NCI-H2081 (cell line): ENCODE results near the gene IRGQ.
"Not testable (repeated sequence)": the region's sequence is repeated elsewhere in the genome, so short reads cannot be mapped to it uniquely, and the experiment has no call there.

Experiments
- DNase-seq, 2 experiments: peaks; one replicate each; lab custom pipeline; 2025; lab: John Stamatoyannopoulos, UW

The IRGQ gene, protein sequence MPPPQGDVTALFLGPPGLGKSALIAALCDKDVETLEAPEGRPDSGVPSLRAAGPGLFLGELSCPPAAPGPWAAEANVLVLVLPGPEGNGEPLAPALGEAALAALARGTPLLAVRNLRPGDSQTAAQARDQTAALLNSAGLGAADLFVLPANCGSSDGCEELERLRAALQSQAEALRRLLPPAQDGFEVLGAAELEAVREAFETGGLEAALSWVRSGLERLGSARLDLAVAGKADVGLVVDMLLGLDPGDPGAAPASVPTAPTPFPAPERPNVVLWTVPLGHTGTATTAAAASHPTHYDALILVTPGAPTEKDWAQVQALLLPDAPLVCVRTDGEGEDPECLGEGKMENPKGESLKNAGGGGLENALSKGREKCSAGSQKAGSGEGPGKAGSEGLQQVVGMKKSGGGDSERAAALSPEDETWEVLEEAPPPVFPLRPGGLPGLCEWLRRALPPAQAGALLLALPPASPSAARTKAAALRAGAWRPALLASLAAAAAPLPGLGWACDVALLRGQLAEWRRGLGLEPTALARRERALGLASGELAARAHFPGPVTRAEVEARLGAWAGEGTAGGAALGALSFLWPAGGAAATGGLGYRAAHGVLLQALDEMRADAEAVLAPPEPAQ

DNA sequence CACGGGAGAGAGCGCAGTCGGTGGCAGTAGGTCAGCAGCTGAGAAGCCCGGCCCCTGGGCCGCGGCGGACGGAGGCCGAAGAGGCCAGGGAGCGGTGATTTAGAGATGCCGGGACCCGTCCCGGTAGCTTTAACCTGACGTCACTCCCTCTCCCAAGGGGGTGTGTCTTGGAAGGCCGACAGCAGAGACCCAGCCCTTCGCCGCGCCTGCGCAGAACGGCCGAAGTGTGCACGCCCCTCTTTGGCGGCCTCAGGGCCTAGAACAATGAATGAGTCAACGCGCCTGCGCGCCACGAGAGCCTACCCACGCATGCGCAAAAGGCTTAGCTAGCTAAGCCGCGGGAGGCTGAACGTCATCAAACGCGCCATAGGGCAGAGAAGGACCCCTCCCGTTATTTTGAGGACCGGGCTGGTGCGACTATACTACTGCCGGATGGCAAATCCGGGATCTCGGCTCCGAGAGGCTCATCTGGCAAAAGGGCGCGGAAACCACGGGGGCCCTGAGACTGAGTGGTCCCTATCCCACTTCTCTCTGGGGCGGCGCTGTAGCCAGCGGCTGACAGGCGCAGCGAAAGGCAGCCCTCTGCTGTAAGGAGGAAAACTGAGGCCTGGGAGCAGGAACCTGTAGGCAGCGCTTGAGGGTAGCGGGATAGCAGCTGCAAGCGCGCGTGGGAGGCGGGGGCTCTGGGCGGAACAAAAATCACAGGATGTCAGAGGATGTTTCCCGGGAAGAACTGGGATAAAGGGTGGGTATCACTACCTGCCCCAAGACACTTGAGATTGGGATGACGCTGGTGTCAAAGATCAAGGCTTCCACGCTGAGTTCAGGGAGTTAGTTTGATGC, at the start of gene IRGQ, which contains the start of gene ZNF576:
TSS of gene IRGQ (minus strand) at position 136 of the 843 bp plus-strand sequence. CDS start 796 bp downstream, outside the sequence.
TSS of gene ZNF576 (plus strand) at position 597 of the 843 bp plus-strand sequence. CDS start 514 bp downstream, outside the sequence.
- peak; percentile 98 to 99 for DNase-seq

DNA sequence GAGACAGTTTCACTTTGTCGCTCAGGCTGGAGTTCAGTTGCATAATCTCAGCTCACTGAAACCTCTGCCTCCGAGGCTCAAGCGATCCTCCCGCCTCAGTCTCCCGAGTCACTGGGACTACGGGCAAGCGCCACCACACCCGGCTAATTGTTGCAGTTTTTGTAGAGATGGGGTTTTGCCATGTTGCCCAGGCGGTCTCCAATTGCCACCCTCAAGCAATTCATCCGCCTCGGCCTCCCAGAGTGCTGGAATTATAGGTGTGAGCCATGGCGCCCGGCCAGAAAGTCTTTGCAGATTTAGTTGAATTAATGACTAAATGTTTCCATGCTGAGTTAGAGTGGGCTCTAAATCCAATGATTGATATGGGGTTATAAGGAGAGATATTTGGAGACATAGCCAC, 48.2 kb upstream of the IRGQ start:
- peak in 1 of 2 experiments; percentile 16 for DNase-seq

DNA sequence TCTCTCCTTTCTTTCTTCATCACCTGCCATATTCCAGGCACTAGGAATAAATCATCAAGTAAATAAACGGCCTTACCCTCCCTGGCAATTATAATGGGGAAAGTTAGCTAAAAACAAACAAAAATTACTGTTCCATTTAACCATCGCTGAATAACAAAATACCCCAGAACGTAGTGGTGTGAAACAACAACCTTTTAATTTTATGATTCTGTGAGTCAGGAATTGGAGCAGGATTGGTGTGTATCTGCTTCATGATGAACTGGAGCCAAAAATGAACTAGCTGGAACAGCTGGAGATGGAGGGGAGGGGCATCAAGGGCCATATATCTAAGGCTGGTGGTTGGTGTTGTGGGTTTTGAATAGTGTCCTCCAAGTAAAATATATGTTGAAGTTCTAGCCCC, 47.4 kb upstream of the IRGQ start:
- peak in 1 of 2 experiments; percentile 67 for DNase-seq

DNA sequence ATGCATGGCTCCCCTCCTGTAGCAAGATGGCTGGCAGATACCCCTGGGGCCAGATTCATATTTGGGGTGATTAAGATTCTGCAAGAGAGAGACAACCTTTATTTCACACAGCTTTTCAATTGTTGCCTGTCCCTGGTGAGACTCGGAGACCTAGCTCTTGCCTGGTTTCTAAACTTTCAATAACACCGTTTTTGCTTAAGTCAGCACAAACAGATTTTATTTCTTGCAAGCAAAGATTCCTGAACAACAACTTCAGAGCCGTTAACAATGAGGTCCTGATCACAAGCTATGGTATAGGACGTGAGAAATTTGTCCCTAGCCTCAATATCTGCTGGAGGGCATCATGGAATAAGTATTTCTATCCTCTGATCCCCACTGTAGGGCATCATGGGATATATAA, 46.6 kb upstream of the IRGQ start:
- DNase-seq, result no peak

DNA sequence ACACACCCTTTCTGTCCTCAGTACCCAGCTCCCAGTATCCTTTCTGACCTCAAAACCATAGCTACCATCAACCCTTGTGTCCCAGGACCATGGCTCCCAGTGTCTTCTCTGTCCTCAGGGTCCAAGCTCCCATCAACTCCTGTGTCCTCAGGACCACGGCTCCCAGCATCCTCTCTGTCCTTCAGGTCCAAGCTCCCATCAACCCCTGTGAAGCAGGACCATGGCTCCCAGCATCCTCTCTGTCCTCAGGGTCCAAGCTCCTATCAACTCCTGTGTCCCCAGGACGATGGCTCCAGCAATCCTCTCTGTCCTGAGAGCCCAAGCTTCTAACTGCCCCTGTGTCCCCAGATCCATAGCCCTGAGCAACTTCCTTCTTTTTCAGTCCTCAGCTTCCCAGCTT, 45.4 kb upstream of the IRGQ start:
- DNase-seq, result no peak

DNA sequence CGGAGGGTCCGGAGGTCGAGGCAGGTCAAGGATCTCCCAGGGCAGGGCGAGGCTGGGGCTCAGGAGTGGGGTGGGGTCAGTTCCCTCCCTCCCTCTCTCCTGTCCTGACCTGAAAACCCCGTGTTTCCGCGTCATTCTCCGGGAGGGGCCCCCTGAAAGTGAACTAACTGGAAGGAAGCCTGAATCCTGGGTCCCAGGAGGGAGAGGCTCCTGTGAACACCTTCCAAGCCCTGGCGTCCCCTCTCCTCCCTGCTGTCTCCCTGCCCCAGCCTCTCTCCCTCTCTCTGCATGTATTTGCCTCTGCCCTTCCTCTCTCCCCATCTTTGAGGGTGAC, 44.5 kb upstream of the IRGQ start:
- DNase-seq, result no peak

DNA sequence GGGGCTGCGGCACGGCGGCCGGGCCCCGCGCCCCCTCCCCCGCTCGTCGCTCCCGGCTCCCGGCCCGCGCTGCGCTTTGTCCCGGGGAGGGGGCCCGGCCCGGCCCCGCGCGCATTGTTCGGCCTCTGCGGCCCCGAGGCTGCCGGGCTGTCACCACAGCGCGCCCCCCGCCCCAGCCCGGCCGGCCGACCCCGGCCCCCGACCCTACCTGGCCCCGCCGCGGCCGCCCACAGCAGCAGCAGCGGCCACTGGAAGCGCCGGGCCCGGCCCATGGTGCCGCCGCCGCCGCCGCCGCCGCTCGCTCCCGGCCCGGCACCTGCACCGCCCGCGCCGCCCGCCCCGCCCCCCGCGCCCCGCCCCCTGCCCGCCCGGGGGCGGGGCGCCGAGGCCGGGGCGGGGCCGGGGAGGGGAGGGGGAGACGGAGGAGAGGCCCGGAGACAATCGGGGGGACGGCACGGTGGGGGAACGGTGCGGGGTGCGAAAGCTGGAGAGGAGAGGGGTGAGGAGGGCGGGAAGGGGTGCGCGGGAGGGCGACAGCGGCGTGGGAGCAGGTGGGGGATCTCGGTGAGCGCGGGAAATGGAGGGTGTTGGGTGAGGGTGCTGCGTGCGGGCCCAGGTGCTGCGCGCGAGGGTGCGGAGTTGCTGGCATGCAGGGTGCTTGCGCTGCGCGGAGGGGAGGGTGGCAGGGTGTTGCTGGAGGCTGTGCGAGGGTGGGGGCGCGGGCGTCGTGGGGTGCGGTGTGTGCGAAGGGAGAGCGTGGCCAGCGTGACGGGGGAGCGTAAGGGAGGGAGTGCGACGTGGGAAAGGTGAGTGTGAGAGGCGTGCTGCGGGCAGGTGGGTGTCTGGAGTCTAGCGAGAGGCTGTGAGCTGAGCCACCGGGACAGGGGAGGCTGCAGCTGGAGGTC, 43.8 kb upstream of the IRGQ start, which contains the start of gene CADM4:
TSS of gene CADM4 (minus strand) at position 332 of the 905 bp plus-strand sequence. CDS start at position 272, 60 bp downstream.
- DNase-seq, result peak; percentile 23 to 41

DNA sequence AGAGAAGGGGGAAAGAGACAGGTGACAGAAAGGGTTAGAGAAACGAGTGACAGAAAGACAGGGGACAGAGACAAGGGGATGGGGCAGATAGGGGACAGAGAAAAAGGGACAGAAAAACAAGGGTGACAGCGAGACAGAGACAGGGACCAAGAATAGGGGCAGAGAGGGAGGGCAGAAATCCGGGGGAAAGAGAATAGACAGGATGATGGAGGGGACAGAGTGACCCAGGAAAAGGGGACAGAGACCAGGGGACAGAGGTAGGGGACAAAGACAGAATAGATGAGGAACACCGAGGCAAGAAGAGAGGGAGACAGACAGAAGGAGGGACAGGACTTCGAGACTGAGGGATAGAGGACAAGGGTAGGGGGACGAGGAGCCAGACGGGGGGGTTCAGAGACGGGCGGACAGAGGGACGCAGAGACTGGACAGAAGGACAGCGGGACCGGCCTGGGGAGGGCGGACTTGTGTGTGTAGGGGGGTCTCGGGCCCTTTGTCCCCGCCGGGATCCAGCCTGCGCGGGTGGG, 43.1 kb upstream of the IRGQ start:
- DNase-seq, result no peak

DNA sequence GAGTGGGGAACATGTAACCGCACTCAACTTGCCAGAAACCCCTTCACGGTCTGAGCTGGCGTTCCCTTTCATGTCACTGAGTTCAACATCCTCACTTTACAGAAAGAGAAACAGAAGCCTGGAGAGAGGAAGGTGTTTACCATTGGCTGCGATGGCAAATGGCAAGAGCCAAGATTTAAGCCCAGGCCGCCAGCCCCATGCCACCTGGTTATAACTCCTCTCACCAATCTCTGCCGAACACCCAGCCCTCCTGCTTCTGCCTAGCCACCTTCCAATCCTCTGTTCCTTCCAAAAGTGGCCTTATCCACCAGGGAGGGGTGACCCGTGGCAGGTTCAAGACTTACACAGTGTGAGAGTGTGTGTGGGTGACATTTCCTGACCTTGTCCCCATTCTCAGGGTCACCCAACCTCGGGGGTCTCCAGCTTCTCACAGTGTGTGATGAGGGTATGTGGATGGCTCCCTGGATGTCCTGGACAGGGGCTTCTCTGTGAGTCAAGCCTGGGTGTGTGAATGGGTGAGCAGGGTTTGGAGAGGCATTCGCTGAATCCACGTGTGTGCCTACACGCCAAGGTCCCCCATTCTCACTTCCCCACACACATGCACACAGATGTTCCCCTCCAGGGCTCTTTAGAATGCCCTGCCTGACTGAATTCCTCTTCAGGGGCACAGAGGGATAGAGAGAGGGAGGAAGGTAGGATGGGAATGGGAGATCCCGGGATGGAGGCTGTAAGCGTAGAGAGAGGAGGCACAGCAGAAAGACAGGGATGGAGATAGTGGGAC, 42.5 kb upstream of the IRGQ start:
- no peak for DNase-seq

DNA sequence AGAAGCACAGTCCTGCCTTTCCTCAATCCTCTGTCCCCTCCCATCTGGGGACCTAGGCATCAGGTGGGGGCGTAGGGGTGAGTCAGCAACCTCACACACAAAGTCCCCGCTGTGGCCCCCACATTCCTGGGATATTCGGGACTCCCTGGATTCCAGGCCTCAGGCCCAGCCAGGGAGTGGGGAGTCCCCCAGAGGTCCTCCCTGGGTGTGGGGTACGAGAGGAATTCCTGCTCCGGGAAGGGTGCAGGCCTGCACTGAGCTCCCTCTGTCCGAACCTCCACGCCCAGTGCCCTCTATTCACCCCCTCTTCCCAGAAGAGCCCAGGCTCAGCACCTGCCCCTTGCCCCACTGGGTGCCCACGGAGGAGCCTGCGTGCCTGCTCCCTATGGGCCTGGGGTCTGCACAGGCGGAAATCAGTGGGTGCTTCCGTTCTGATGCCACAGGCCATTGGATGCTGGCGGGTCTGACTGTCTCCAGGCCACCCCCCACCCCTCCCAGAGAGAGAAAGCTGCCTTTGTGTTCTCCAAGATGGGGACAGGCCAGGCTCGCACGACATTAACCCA, 40.3 kb upstream of the IRGQ start:
- DNase-seq, result no peak

DNA sequence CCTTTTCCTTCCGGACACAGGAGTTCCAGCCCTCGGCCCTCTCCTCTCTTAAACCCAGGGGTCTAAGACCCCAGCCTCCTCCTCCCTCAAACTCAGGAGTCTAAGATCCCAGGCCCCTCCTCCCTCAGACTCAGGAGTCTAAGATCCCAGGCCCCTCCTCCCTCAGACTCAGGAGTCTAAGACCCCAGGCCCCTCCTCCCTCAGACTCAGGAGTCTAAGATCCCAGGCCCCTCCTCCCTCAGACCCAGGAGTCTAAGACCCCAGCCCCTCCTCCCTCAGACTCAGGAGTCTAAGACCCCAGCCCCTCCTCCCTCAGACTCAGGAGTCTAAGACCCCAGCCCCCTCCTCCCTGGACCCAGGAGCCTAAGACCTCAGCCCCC, 39.6 kb upstream of the IRGQ start:
- DNase-seq, result not testable (repeated sequence)

DNA sequence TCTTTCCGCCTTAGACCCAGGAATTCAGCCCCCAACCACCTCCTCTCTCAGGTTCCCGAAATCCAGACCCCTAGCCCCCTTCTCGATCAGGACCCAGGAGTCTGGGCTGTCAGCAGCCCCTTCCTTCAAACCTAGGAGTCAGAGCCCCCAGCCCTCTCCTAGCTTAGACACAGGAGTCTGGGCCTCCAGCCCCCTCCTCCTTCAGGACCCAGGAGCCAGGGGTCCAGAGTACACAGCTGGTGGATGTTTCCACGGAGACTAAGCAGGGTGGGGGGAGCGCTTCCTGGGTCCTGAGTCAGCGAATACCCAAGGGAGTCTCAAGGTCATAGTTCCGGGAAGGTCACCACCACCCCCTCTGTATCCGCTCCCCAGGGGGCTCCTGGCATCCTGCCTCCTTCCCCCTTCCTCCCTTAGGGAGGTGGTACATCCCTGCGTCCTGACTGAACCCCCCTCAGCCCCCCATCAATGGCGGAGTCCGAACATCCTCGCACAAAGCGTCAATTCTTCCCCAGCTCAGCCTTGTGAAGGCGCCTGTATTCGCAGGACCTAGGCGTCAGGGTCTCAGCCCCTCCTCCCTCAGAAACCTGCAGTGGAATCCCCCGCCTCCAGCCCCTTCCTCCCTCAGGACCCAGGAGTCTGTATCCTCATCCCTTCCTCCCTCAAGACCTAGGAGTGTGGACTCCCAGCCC, 39.1 kb upstream of the IRGQ start:
- no peak for DNase-seq

DNA sequence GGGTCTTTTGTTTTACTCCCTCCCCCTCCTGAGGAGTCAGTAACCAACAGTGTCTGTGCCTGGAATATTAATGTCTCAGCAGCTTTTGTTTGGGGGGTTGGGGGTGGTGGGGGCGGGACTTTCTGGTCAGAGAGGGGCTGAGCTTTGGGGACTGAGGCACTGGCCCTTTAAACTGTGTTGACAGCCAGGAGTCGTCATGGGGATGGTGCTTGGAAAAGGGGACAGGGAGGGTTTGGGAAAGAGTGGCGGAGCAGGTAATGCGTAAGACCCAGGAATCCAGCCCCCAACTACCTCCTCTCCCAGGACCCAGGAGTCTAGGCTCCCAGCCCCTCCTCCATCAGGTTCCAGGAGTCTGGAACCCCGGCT, 38.6 kb upstream of the IRGQ start:
- no peak for DNase-seq

DNA sequence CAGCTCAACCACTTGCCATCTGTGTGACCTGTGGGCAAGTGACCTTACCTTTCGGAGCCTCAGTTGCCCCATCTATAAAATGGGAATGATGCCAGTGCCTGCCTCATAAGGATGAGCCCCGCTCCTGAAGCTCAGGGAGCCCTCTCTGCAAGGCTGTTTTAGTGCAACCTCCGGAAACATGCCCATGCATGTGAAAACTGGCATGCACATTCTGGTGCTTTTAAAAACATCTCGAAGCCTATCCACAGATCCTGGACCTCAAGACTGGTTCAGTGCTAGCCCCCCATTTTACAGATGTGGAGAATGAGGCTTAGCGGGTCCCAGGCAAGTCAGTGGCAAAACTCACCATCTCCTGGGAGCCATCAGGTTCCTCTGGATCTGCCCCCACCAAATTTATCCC, 38.1 kb upstream of the IRGQ start:
- DNase-seq, result no peak

DNA sequence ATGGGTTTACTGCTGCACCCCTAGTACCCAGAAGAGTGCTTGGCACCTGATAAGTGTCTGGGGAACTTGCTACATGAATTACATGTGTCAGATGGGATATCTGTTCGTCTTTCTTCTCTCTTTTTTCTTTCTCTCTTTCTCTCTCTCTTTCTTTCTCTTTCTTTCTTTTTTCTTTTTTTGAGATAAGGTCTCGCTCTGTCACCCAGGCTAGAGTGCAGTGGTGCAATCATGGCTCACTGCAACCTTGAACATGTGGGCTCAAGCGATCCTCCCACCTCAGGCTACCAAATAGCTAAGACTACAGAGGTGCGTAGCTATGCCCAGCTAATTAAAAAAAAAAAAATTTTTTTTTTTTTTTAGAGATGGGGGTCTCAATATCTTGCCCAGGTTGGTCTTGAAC, 37.6 kb upstream of the IRGQ start:
- no peak for DNase-seq

DNA sequence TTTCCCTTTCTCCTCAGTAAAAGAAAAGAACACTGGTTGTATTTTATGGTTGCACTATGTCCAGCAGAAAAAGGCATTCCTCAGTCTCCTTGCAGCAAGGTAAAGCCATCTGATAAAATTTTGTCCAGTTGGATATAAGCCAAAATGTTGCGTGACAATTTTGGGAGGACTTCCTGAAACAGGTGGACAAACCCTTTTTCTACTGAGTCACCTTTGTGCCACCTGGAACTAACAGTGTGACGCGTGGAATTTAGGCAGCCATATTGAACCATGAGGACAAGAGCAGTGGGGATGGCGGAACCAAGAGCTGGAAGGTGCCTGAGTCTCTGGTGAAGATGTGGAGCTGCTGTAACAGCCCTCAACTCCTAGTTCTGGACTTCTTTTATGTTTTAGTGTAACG, 35.6 kb upstream of the IRGQ start:
- DNase-seq, result no peak

DNA sequence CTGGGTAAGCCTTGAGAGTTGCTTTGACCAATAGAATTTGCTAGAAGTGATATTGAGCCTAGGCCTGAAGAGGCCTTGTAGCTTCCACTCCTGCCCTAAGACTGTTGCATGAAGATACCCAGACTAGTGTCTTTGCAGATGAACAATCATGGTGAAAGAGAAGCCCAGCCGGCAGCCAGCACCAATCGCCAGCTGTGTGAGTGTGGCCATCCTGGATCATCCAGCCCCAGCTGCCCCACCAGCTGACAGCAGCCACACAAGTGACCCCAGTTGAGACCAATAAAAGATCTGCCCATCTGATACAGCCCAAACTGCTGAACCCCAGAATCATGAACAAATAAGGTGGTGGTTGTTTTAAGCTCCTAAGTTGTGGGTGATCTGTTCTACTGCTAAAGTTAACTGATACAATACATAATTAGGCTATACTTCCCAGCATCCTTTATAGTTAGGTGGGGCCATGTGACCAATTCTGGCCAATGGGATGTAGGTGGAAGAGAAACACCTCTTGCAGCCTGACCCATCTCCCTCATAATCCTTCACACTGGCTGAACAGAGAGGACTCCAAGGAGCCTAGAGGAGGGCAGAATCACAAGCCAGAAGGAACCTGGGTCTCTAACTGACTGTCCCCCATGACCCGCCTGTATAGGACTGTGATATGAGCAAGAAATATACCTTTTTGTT, 32.9 kb upstream of the IRGQ start:
- no peak for DNase-seq

DNA sequence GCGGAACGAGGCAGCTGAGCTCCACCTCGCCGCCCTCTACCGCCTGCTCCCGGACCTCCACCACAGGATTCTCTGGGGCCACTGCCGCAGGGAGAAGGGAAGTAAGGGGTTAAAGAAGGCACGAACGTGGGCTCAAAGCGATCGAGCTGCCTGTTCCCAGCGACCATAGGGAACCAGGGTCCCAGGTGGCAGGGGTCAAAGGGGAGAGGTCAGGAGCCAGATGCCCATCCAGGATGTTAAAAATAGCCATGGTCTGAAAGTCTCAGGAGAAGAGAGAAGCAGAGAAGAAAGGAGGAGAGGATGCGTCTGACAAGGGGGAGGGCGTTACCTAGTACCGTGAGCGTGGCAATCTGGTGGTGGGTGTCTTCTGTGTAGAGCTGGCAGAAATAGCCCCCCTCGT, 30.9 kb upstream of the IRGQ start:
- no peak for DNase-seq
